Liver (tissue), 3 donors: Measurements from ENCODE around the gene FSD1L.

Experiments used
- EGR1 ChIP-seq, 2 donors: IDR thresholded peaks; 2 replicates each; pipeline ENCODE4 v1.6.1; 2016 to 2018; ENCODE audit warnings: antibody characterized with exemption in 2 of 2, low read depth in 2 of 2
- GABPA ChIP-seq, 2 donors: IDR thresholded peaks in 1 of 2; conservative IDR thresholded peaks in 1 of 2; 2 replicates each; pipeline ENCODE4 v1.6.1; 2016; ENCODE audit warnings: antibody characterized with exemption in 2 of 2, mild to moderate bottlenecking in 1 of 2, moderate library complexity in 1 of 2
- RAD21 ChIP-seq, 2 donors: IDR thresholded peaks; 2 replicates each; pipeline ENCODE4 v1.6.1; 2016; ENCODE audit warnings: antibody characterized with exemption in 2 of 2, mild to moderate bottlenecking in 2 of 2
- RXRA ChIP-seq, 2 donors: IDR thresholded peaks; 2 replicates each; pipeline ENCODE4 v1.6.1; 2017 to 2018; ENCODE audit warnings: antibody characterized with exemption in 2 of 2, mild to moderate bottlenecking in 1 of 2
- SP1 ChIP-seq: IDR thresholded peaks from 2 replicates; pipeline ENCODE4 v1.6.1; 2018; ENCODE audit warnings: antibody characterized with exemption, mild to moderate bottlenecking
- YY1 ChIP-seq: IDR thresholded peaks from 2 replicates; pipeline ENCODE4 v1.6.1; 2016; ENCODE audit warnings: antibody characterized with exemption, mild to moderate bottlenecking
- TF ChIP-seq, protein P1 (sequence below): fragments of 150-350 bp; IDR thresholded peaks from 2 replicates; pipeline ENCODE4 v1.5.1; 2017; ENCODE audit warnings: improper control_type of control experiment, low read depth, low read length; ENCODE audit not compliant: missing input control
- TF ChIP-seq, protein P2 (sequence below): IDR thresholded peaks from 2 replicates; pipeline ENCODE4 v1.6.1; 2016; ENCODE audit warnings: antibody characterized with exemption, mild to moderate bottlenecking
- TF ChIP-seq, protein P3 (sequence below): IDR thresholded peaks from 2 replicates; pipeline ENCODE4 v1.6.1; 2016; ENCODE audit warnings: antibody characterized with exemption
- donor health status: healthy.
- donor health status: healthy.

DNA sequence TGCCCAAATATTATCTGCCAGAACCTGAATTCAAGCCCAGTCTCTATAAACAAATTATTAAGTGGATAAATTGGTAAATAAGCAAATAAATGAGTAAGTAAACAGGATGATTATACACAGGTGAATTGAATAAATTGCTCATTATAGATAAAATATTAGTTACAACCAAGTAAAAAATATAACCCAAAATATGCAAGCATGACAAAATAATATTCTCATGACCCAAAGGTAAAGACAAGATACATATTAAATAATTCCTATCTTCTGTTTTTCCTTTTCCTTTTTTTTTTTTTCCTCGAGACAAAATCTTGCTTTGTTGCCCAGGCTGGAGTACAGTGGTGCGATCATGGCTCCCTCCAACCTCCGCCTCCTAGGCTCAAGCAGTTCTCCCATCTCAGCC is 21.2 kb upstream of the FSD1L start:
- TF ChIP-seq, protein P1, sequence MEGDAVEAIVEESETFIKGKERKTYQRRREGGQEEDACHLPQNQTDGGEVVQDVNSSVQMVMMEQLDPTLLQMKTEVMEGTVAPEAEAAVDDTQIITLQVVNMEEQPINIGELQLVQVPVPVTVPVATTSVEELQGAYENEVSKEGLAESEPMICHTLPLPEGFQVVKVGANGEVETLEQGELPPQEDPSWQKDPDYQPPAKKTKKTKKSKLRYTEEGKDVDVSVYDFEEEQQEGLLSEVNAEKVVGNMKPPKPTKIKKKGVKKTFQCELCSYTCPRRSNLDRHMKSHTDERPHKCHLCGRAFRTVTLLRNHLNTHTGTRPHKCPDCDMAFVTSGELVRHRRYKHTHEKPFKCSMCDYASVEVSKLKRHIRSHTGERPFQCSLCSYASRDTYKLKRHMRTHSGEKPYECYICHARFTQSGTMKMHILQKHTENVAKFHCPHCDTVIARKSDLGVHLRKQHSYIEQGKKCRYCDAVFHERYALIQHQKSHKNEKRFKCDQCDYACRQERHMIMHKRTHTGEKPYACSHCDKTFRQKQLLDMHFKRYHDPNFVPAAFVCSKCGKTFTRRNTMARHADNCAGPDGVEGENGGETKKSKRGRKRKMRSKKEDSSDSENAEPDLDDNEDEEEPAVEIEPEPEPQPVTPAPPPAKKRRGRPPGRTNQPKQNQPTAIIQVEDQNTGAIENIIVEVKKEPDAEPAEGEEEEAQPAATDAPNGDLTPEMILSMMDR: no peak
- TF ChIP-seq SP1 (no peak), EGR1 (IDR thresholded peaks at IDR 0.05; ENCODE audit: low read depth in 2 of 2) (no peak), GABPA (IDR thresholded peaks at IDR 0.05 in 1 of 2, conservative IDR thresholded peaks at IDR 0.05 in 1 of 2) (no peak), YY1 (no peak), RXRA (IDR thresholded peaks at IDR 0.05) (no peak), RAD21 (IDR thresholded peaks at IDR 0.05) (no peak)
- TF ChIP-seq, protein P2, sequence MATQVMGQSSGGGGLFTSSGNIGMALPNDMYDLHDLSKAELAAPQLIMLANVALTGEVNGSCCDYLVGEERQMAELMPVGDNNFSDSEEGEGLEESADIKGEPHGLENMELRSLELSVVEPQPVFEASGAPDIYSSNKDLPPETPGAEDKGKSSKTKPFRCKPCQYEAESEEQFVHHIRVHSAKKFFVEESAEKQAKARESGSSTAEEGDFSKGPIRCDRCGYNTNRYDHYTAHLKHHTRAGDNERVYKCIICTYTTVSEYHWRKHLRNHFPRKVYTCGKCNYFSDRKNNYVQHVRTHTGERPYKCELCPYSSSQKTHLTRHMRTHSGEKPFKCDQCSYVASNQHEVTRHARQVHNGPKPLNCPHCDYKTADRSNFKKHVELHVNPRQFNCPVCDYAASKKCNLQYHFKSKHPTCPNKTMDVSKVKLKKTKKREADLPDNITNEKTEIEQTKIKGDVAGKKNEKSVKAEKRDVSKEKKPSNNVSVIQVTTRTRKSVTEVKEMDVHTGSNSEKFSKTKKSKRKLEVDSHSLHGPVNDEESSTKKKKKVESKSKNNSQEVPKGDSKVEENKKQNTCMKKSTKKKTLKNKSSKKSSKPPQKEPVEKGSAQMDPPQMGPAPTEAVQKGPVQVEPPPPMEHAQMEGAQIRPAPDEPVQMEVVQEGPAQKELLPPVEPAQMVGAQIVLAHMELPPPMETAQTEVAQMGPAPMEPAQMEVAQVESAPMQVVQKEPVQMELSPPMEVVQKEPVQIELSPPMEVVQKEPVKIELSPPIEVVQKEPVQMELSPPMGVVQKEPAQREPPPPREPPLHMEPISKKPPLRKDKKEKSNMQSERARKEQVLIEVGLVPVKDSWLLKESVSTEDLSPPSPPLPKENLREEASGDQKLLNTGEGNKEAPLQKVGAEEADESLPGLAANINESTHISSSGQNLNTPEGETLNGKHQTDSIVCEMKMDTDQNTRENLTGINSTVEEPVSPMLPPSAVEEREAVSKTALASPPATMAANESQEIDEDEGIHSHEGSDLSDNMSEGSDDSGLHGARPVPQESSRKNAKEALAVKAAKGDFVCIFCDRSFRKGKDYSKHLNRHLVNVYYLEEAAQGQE: no peak
- TF ChIP-seq, protein P3, sequence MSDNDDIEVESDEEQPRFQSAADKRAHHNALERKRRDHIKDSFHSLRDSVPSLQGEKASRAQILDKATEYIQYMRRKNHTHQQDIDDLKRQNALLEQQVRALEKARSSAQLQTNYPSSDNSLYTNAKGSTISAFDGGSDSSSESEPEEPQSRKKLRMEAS: no peak
